Anterior cingulate cortex (tissue), 58 donors: ENCODE results near the gene NME3.
"Not testable (repeated sequence)": the region's sequence is repeated elsewhere in the genome, so short reads cannot be mapped to it uniquely, and the experiment has no call there.

Experiments used
- DNase-seq, 58 donors: peaks; one replicate each; lab custom pipeline; 2025; lab: John Stamatoyannopoulos, UW

Gene NME3

GRCh38 chr16:1771188-1771863 lies at the start of gene NME3:
Gene NME3 (minus strand): TSS chr16:1771543. CDS start chr16:1771534, 9 bp downstream.
- peak in 52 of 58 donors; percentile 21 to 82 (median 56) for DNase-seq

DNA sequence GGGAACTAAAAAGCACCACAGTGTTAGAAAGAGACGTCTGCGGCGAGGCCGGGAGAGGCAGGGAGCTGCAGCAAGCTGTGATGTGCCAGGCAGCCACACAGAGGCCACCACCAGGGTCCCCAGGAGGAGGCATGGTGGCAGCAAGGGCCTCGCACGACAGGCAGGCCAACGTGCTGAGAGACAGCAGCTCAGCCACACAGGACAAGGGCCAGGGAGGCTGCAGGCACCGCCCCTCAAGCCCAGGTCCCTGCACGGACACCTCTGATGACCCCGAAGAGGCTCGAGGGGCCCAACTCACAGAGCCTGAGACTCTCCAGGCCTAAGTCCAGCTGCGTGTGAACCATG lies 49.6 kb upstream of the NME3 start:
- no peak for DNase-seq

DNA sequence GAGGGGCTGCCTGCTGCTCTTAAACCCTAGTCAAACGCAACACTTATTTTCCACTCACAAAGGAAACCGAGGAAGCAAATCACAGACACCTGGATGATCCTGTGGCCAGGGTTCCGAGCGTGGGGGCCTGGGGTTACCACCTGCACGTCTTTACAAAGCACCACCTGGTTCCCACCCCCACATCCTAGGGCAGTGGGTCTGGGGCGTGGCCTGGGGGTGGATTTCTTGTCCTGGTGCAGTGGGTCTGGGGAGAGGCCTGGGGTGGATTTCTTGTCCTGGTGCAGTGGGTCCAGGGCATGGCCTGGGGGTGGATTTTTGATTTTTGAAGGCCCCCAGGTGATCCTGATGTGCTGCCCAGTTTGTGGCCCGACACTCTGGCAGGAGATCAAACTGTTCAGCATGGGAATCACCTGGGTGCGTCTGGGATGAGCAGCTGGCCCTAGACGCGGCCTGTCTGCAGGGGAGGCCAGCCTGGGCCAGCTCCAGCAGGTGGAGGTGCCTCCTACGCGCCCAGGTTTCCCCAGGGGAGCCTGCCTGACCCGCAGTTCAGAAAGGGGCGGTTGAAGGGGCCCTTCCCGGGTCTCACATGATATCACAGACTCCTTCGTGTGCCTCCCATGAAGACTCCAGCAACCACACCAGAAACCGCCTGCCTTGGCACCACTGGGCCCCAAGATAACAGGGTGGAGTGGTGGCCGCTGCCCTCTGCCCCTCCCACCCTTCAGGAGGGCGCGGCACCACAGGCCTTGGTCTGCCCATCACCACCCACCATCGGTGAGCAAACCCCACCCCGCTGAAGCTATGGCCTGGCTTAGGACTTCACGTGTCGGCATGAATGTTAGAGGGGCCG lies 49.0 kb upstream of the NME3 start:
- DNase-seq, result no peak

DNA sequence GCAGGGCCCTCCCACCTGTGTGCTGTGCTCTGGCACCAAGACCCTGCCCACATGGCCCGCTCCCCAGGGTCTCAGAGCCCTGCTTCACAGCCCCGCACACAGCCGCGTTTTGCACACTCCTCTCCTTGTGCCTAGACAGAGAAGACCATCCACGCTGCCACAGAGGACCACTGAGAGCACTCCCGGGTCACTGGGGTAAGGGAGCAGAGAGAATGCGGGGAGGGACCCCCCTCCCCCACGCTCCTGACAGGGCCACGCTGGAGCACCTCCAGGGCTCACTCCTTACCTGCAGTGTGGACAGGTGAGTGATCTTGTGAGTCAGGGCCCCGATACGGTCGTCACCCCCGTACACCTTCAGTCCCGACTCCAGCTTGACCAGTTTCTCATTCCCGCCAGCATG lies 48.3 kb upstream of the NME3 start:
- DNase-seq, result no peak

DNA sequence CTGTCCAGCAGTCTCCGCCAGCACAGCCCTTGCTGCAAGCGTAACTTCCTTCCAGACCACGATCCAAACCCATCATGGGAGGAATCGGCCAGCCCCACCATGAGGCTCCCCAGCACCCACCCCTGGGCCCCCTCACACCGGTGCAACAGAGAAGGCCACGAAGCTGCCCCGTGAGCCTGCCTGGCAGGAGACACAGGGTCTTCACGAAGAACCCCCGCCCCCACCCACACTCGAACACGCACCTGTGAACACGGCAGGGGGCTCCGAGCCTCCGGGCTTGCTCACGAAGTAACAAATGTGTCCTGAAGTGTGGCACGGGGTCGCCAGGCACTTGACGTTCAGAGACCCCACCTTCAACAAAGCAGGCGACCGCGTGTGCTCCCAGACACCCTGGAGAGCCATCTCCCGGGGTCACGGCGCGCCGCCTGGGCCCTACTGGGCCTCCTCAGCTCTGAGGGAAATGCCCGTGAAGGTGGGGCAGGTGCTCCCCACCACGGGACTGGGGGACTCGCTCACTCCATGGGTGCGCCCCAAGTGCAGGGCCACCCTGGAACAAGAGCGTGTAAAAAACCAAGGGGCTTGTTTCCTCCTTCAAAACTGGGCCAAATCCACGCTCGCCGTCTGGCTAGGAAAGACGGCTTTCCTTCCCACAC lies 47.7 kb upstream of the NME3 start:
- no peak for DNase-seq

- DNase-seq, result no peak
These were observed 47.0 kb upstream of the NME3 start for GRCh38 chr16:1818204-1818872.

GRCh38 chr16:1817716-1818115 lies 46.4 kb upstream of the NME3 start:
- no peak for DNase-seq

DNA sequence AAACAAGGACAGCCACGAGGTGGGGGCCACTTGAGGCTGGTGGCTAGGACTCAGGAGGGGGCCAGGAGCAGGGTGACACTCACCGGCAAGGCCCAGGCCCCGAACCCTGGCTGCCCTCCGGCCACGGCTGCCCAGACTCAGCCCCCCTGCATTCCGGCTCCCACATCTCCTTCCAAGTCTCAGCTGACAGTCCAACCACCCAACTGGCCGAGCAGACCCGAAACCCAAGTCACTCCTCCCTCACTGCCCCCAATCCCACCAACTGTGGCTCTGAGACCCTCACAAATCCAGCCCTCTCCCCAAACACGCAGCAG lies 45.9 kb upstream of the NME3 start:
- no peak for DNase-seq

- DNase-seq, result no peak
These were observed 45.3 kb upstream of the NME3 start for GRCh38 chr16:1816396-1817275.

- no peak for DNase-seq
These were observed 44.1 kb upstream of the NME3 start for GRCh38 chr16:1815461-1815860.

- peak in 47 of 58 donors; percentile 4 to 80 (median 39) for DNase-seq
These were observed 41.4 kb upstream of the NME3 start for GRCh38 chr16:1812732-1813163.

GRCh38 chr16:1810536-1810935 lies 39.2 kb upstream of the NME3 start:
- no peak for DNase-seq

GRCh38 chr16:1810106-1810505 lies 38.8 kb upstream of the NME3 start:
- DNase-seq, result no peak

DNA sequence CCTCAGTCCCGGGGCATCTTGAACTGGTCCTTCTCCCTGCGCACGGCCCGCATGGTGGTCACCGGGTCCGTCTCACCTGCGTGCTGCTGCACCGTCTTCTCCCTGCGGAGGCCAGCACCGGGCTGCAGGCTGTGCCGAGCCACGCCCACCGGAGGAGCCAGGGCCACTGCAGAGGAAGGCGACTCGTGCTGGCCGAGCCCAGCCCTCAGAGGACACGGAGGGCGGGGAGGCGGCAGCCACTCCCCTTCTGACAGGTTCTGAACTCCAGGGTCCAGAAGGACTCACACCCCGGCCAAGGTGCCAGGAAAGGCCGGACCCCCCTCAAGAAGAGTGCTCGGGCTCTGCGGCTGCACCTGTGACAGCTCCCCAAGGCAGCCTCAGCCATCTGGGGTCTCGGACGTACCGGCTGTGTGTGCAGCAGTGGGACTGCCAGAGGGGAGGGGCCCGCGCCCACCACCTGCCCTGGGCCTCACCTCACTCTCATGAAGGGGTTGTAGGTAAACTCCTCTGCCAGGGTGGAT lies 38.0 kb upstream of the NME3 start:
- DNase-seq, result no peak

DNA sequence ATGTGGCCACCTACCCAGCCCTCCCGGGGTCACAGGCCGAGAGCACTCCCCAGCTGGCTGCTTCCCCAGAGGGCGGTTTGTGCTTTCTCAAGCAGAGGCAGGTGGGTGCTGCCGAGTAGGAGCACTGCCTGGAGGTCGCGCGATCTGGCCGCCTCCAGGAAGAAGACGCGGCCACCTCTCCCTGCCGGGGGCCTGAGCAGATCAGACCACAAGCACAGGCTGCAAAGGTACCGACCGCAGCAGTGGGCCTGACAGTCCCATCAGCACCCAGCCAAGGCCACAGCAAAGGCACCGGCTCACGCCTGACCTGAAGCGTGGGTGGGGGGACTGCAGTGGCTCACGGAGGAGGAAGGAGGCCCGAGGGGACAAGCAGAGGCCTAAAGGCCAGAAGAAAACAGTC lies 37.3 kb upstream of the NME3 start:
- no peak for DNase-seq

DNA sequence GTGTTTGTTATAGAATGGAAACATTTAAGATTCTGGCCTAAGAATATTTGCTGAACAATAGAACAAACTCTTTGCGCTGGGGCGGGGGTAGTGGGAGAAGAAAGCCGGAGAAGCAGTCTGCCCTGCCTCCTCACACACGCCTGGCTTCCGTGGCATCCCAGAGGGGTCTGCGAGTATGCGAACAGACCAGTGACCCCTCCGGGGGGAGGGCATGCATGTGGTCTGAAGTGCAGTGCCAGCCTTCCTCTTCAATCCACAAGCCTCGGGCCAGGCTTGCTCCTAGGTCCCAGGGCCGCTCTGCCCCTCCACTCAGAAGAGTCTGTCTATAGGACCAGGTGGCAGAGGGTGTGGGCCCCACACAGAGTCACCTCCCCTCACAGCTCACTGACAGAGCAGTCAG lies 36.3 kb upstream of the NME3 start:
- DNase-seq, result no peak

DNA sequence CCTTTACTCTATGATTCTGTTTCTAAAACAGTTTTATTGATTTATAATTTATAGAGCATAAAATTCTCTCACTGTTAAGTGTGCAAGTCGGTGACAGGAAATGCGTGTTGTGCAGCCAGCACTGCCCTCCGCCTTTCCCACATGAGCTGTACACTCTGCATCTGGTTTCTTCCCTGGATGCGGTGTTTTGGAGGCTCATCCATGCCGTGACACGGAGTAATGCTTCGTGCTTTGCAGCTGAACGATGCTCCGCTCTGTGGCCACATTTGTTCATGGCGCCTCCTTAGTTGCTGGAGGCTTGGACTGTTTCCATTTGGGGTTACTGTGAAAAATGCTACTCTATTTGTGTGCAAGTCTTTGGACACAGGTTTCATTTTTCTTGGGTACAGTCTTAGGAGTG lies 29.4 kb upstream of the NME3 start:
- DNase-seq, result no peak

DNA sequence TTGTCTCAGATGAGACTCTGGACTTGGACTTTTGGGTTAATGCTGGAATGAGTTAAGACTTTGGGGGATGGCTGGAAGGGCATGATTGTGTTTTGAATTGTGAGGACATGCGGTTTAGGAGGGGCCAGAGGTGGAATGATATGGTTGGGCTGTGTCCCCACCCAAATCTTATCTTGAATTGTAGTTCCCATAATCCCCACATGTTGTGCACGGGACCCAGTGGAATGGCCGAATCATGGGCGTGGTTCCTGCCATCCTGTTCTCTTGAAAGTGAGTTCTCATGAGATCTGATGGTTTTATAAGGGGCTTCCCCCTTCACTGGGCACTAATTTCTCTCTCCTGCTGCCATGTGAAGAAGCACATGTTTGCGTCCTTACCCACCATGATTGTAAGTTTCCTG lies 27.9 kb upstream of the NME3 start:
- not testable (repeated sequence) for DNase-seq

- no peak for DNase-seq
These were observed 23.7 kb upstream of the NME3 start for GRCh38 chr16:1794908-1795666.
